Liver (tissue), 3 donors: ENCODE results near the gene GGA1.
"Not testable (repeated sequence)": the region's sequence is repeated elsewhere in the genome, so short reads cannot be mapped to it uniquely, and the experiment has no call there.

Experiments
- CTCF ChIP-seq: fragments of 150-350 bp; IDR thresholded peaks from 2 replicates; pipeline ENCODE4 v1.5.1; 2017; ENCODE audit warnings: improper control_type of control experiment, low read depth, low read length; ENCODE audit not compliant: missing input control
- GABPA ChIP-seq, 2 donors: IDR thresholded peaks in 1 of 2; conservative IDR thresholded peaks in 1 of 2; 2 replicates each; pipeline ENCODE4 v1.6.1; 2016; ENCODE audit warnings: antibody characterized with exemption in 2 of 2, mild to moderate bottlenecking in 1 of 2, moderate library complexity in 1 of 2
- JUND ChIP-seq, 2 donors: IDR thresholded peaks; 2 replicates each; pipeline ENCODE4 v1.6.1; 2016; ENCODE audit warnings: antibody characterized with exemption in 2 of 2
- NR2F2 ChIP-seq: IDR thresholded peaks from 2 replicates; pipeline ENCODE4 v1.6.1; 2016; ENCODE audit warnings: antibody characterized with exemption
- RAD21 ChIP-seq, 2 donors: IDR thresholded peaks; 2 replicates each; pipeline ENCODE4 v1.6.1; 2016; ENCODE audit warnings: antibody characterized with exemption in 2 of 2, mild to moderate bottlenecking in 2 of 2
- REST ChIP-seq: IDR thresholded peaks from 2 replicates; pipeline ENCODE4 v1.6.1; 2016; ENCODE audit warnings: antibody characterized with exemption, mild to moderate bottlenecking
- YY1 ChIP-seq: IDR thresholded peaks from 2 replicates; pipeline ENCODE4 v1.6.1; 2016; ENCODE audit warnings: antibody characterized with exemption, mild to moderate bottlenecking
- ZBTB33 ChIP-seq: IDR thresholded peaks from 2 replicates; pipeline ENCODE4 v1.6.1; 2016; ENCODE audit warnings: antibody characterized with exemption
- donor health status: healthy.
- donor health status: healthy.

- not testable (repeated sequence) for TF ChIP-seq GABPA (IDR thresholded peaks at IDR 0.05 in 1 of 2, conservative IDR thresholded peaks at IDR 0.05 in 1 of 2); NR2F2; CTCF; RAD21 (IDR thresholded peaks at IDR 0.05); REST; JUND (IDR thresholded peaks at IDR 0.05); YY1; ZBTB33
These were observed 47.9 kb downstream of the GGA1 start for GRCh38 chr22:37656583-37656982.
